ENCODE data around the gene HYAL4.

DNA sequence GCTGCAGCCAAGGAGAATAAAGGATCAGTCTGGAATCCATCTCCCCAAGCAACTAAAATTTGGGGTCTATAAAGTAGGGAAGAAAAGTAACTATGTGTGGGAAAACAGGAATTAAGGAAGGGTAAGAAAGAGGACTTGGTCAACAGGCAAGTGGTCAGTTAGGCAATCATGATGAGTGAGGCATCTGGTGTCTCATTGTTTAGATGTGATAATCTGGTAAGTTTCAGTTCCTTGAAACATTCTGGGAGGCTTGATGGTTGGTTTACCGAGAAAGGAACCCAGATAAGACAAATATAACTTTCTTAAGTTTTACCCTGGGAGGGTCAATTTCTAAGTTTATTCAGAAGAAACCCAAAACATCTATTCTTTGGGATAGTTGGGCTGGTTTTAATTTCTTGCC is 22.3 kb downstream of the HYAL4 start:
- TF ChIP-seq MXI1 (conservative IDR thresholded peaks at IDR 0.05; ENCODE audit: poor library complexity, severe bottlenecking) (no peak), TAF1 (IDR thresholded peaks at IDR 0.05; ENCODE audit: low read depth) (no peak), POLR2AphosphoS5 (IDR thresholded peaks at IDR 0.05) (no peak)
- TF ChIP-seq, protein P1, sequence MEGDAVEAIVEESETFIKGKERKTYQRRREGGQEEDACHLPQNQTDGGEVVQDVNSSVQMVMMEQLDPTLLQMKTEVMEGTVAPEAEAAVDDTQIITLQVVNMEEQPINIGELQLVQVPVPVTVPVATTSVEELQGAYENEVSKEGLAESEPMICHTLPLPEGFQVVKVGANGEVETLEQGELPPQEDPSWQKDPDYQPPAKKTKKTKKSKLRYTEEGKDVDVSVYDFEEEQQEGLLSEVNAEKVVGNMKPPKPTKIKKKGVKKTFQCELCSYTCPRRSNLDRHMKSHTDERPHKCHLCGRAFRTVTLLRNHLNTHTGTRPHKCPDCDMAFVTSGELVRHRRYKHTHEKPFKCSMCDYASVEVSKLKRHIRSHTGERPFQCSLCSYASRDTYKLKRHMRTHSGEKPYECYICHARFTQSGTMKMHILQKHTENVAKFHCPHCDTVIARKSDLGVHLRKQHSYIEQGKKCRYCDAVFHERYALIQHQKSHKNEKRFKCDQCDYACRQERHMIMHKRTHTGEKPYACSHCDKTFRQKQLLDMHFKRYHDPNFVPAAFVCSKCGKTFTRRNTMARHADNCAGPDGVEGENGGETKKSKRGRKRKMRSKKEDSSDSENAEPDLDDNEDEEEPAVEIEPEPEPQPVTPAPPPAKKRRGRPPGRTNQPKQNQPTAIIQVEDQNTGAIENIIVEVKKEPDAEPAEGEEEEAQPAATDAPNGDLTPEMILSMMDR (IDR thresholded peaks at IDR 0.05; ENCODE audit: poor library complexity, severe bottlenecking) = no peak
